Fibroblast of lung (primary cell): ENCODE data around the gene ANKFY1. TPM values are rescaled to one million over a fixed set of nuclear protein-coding genes. Genes with fewer than 3 reads are reported as not detected.

Experiments
- DNase-seq, 2 donors: peaks; one replicate each; pipeline versions ENCODE4 v3.0.0 to v3.0.0-alpha.2; 2010; ENCODE audit warnings: low read depth in 2 of 2
- H2AFZ ChIP-seq: 2 replicates; pipeline ENCODE4 v1.5.1; 2012; ENCODE audit warnings: low read length, control low read depth, inconsistent platforms
- H3K27ac ChIP-seq: 2 replicates; pipeline ENCODE4 v1.5.1; 2011; ENCODE audit warnings: low read length, control low read depth; ENCODE audit not compliant: insufficient read depth
- H3K27me3 ChIP-seq: 2 replicates; pipeline ENCODE4 v1.5.1; 2011; ENCODE audit warnings: mild to moderate bottlenecking, low read length; ENCODE audit not compliant: control insufficient read depth, insufficient read depth
- H3K36me3 ChIP-seq: 2 replicates; pipeline ENCODE4 v1.5.1; 2011; ENCODE audit warnings: low read length; ENCODE audit not compliant: control insufficient read depth, insufficient read depth
- H3K4me1 ChIP-seq: 2 replicates; pipeline ENCODE4 v1.5.1; 2011; ENCODE audit warnings: low read length; ENCODE audit not compliant: control insufficient read depth, insufficient read depth; ENCODE audit errors: extremely low read depth
- H3K4me2 ChIP-seq: 2 replicates; pipeline ENCODE4 v1.5.1; 2011; ENCODE audit warnings: low read length, control low read depth; ENCODE audit not compliant: insufficient read depth; ENCODE audit errors: extremely low read depth
- H3K4me3 ChIP-seq, 4 experiments: fragments of 200-600 bp in 1 of 4; sonication (generic) in 1 of 4; replicated peaks in 1 of 4; 2 replicates each; pipeline ENCODE4 v1.5.1; 2011 to 2016; ENCODE audit warnings: low read length in 4 of 4, low read depth in 3 of 4, mild to moderate bottlenecking in 3 of 4, control low read depth in 2 of 4, inconsistent platforms in 1 of 4, mixed read lengths in 1 of 4; ENCODE audit not compliant: insufficient read depth in 1 of 4; ENCODE audit errors: control extremely low read depth in 1 of 4
- H3K79me2 ChIP-seq: 2 replicates; pipeline ENCODE4 v1.5.1; 2012; ENCODE audit warnings: mild to moderate bottlenecking, low read length, inconsistent platforms; ENCODE audit not compliant: control insufficient read depth, insufficient read depth
- H3K9ac ChIP-seq: 2 replicates; pipeline ENCODE4 v1.5.1; 2011; ENCODE audit warnings: mild to moderate bottlenecking, low read length, control low read depth; ENCODE audit not compliant: insufficient read depth
- H3K9me3 ChIP-seq: 2 replicates; pipeline ENCODE4 v1.5.1; 2012; ENCODE audit warnings: low read depth, low read length; ENCODE audit not compliant: control insufficient read depth, insufficient read depth
- H4K20me1 ChIP-seq: 2 replicates; pipeline ENCODE4 v1.5.1; 2011; ENCODE audit warnings: low read length; ENCODE audit not compliant: control insufficient read depth, insufficient read depth; ENCODE audit errors: extremely low read depth
- EZH2 ChIP-seq: IDR thresholded peaks from 2 replicates; pipeline ENCODE4 v1.5.1; 2012; ENCODE audit warnings: low read length, control low read depth, mild to moderate bottlenecking; ENCODE audit errors: missing control alignments
- polyA plus RNA-seq, 2 donors: library from polyadenylated mRNA; depleted of rRNA in 1 of 2; stranded (reverse) in 1 of 2; unstranded in 1 of 2; fragments of >200 nt; gene quantifications; 2 replicates each; pipeline ENCODE4 v1.2.1, GENCODE V29; 2011 to 2012; ENCODE audit warnings: missing spikeins in 1 of 2
- total RNA-seq: library from RNA; depleted of rRNA; stranded (reverse); fragments of >200 nt; gene quantifications from 2 replicates; pipeline ENCODE4 v1.2.1, GENCODE V29; 2014
- TF ChIP-seq, protein P1 (sequence below), 2 donors: IDR thresholded peaks in 1 of 2; conservative IDR thresholded peaks in 1 of 2; 1 replicate in 1 of 2; 2 replicates in 1 of 2; pipeline ENCODE4 v1.5.1; 2011 to 2012; ENCODE audit warnings: low read length in 2 of 2, control low read depth in 1 of 2, inconsistent platforms in 1 of 2, low read depth in 1 of 2, mild to moderate bottlenecking in 1 of 2

The ANKFY1 gene
- total and polyA plus RNA-seq, 2 donors (not counting 1 experiment from before 2014, with no cell fraction given): 26.1 to 34.0 TPM

DNA sequence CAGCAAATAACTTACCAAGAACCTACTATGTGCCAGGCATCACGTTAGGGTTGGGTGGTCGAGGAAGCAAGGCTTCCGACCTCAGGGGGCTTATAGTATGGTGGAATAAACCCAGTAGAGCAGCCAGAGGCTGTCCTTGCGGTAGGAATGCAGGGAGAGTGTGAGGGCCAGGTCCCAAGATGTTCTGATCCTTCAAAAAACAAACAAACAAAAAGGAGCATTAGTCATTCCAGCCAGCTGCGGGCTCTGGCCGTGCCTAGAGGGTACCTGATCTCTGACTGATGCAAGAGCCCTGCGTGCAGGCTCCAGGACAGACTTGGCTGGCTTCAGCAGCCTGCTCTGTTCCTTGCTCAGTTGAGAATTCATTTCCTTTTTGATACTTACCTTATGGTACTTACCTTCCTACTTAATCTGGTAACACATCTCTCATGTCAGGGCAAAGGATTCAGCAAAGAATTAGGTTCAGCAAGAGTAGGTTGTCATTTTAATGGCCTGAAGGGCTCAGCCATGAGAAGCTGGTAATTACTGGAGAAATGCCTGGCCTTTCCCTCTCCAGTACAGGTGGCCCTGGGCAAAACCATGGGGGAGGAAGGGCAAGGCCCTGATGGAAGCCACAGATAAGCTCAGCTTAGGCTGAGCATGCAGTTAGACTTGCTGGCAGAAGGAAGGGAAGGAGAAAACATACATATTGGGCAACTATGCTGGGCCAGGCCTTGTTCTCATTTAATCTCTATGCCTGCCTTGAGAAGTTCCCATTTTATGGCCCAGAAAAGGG, 102.4 kb downstream of the ANKFY1 start:
- Histone ChIP-seq H4K20me1 (no peaks in the 10 kb centered on the region), H3K4me3 (no peak overlapping the region), H3K79me2 (no peaks in the 10 kb centered on the region), H3K9ac (no peak overlapping the region), H2AFZ (no peak overlapping the region), H3K9me3 (no peaks in the 10 kb centered on the region), H3K4me2 (no peak overlapping the region), H3K27ac (no peak overlapping the region), H3K27me3 (no peaks in the 10 kb centered on the region), H3K4me1 (peaks cover 16% of the 10 kb centered on the region), H3K36me3 (peaks cover 3% of the 10 kb centered on the region)
- no peak for TF ChIP-seq EZH2
- TF ChIP-seq, protein P1, sequence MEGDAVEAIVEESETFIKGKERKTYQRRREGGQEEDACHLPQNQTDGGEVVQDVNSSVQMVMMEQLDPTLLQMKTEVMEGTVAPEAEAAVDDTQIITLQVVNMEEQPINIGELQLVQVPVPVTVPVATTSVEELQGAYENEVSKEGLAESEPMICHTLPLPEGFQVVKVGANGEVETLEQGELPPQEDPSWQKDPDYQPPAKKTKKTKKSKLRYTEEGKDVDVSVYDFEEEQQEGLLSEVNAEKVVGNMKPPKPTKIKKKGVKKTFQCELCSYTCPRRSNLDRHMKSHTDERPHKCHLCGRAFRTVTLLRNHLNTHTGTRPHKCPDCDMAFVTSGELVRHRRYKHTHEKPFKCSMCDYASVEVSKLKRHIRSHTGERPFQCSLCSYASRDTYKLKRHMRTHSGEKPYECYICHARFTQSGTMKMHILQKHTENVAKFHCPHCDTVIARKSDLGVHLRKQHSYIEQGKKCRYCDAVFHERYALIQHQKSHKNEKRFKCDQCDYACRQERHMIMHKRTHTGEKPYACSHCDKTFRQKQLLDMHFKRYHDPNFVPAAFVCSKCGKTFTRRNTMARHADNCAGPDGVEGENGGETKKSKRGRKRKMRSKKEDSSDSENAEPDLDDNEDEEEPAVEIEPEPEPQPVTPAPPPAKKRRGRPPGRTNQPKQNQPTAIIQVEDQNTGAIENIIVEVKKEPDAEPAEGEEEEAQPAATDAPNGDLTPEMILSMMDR (conservative IDR thresholded peaks at IDR 0.05 in 1 of 2, IDR thresholded peaks at IDR 0.05 in 1 of 2; ENCODE audit: low read depth in 1 of 2, low read length in 2 of 2): peak in 1 of 2 donors; percentile 51
- DNase-seq: peak; percentile 78 to 89

GRCh38 chr17:4160294-4160859, 103.4 kb downstream of the ANKFY1 start:
- DNase-seq: no peak
- no peak for TF ChIP-seq EZH2
- TF ChIP-seq, protein P1 (conservative IDR thresholded peaks at IDR 0.05 in 1 of 2, IDR thresholded peaks at IDR 0.05 in 1 of 2; ENCODE audit: low read depth in 1 of 2, low read length in 2 of 2): no peak
- no peak overlapping the region for H3K9ac ChIP-seq

GRCh38 chr17:4159761-4160160, 104.0 kb downstream of the ANKFY1 start:
- Histone ChIP-seq H3K27ac (no peak overlapping the region), H2AFZ (no peak overlapping the region), H3K27me3 (no peaks in the 10 kb centered on the region), H3K79me2 (no peaks in the 10 kb centered on the region), H3K4me2 (no peak overlapping the region), H3K4me1 (peaks cover 16% of the 10 kb centered on the region), H3K36me3 (peaks cover 2% of the 10 kb centered on the region), H4K20me1 (no peaks in the 10 kb centered on the region), H3K9ac (no peak overlapping the region), H3K4me3 (no peak overlapping the region), H3K9me3 (no peaks in the 10 kb centered on the region)
- no peak for DNase-seq
- TF ChIP-seq, protein P1 (conservative IDR thresholded peaks at IDR 0.05 in 1 of 2, IDR thresholded peaks at IDR 0.05 in 1 of 2; ENCODE audit: low read depth in 1 of 2, low read length in 2 of 2): no peak
- TF ChIP-seq EZH2: no peak

More at GRCh38 chr17:4160294-4160859, 103.4 kb downstream of the ANKFY1 start:
- Histone ChIP-seq H3K9me3 (no peaks in the 10 kb centered on the region), H3K79me2 (no peaks in the 10 kb centered on the region), H3K27me3 (no peaks in the 10 kb centered on the region), H3K4me3 (no peak overlapping the region), H4K20me1 (no peaks in the 10 kb centered on the region), H3K4me2 (no peak overlapping the region), H2AFZ (no peak overlapping the region), H3K4me1 (peaks cover 16% of the 10 kb centered on the region), H3K27ac (no peak overlapping the region), H3K36me3 (peaks cover 2% of the 10 kb centered on the region)
